HEK293T (cell line): ENCODE results near the gene RNF150.

ENCODE experiments used
- CTCF ChIA-PET: fragments of 350-600 bp; formaldehyde crosslinking; extraction: SDS; loops from one replicate; lab custom pipeline; 2021; ENCODE audit warnings: antibody characterized with exemption, inconsistent platforms; lab: Yijun Ruan, JAX
- POLR2A ChIA-PET: fragments of 350-600 bp; formaldehyde crosslinking; extraction: SDS; loops from one replicate; lab custom pipeline; 2020; ENCODE audit warnings: antibody characterized with exemption, inconsistent platforms; lab: Yijun Ruan, JAX
- DNase-seq: peaks from one replicate; pipeline ENCODE4 v3.0.0; 2012; ENCODE audit warnings: mixed read lengths; ENCODE audit errors: extremely low spot score
- ARNT ChIP-seq: fragments of 450-650 bp; IDR thresholded peaks from 2 replicates; pipeline ENCODE4 v1.6.1; 2017; ENCODE audit warnings: mild to moderate bottlenecking
- BHLHE40 ChIP-seq: fragments of 450-650 bp; IDR thresholded peaks from 2 replicates; pipeline ENCODE4 v1.6.1; 2016; ENCODE audit warnings: mild to moderate bottlenecking, moderate library complexity, borderline replicate concordance
- CTBP1 ChIP-seq: fragments of 450-650 bp; IDR thresholded peaks from 2 replicates; pipeline ENCODE4 v1.6.1; 2016; ENCODE audit warnings: borderline replicate concordance
- ELF4 ChIP-seq: fragments of 450-650 bp; IDR thresholded peaks from 2 replicates; pipeline ENCODE4 v1.6.1; 2017; ENCODE audit warnings: antibody characterized with exemption
- FOXA1 ChIP-seq: fragments of 450-650 bp; IDR thresholded peaks from 2 replicates; pipeline ENCODE4 v1.6.1; 2016; ENCODE audit warnings: mild to moderate bottlenecking
- FOXK2 ChIP-seq: fragments of 450-650 bp; IDR thresholded peaks from 2 replicates; pipeline ENCODE4 v1.6.1; 2016; ENCODE audit warnings: mild to moderate bottlenecking
- FOXM1 ChIP-seq: fragments of 450-650 bp; IDR thresholded peaks from 2 replicates; pipeline ENCODE4 v1.6.1; 2017; ENCODE audit warnings: mild to moderate bottlenecking, borderline replicate concordance
- HDGF ChIP-seq: fragments of 450-650 bp; IDR thresholded peaks from 2 replicates; pipeline ENCODE4 v1.6.1; 2017; ENCODE audit warnings: antibody characterized with exemption, borderline replicate concordance
- L3MBTL2 ChIP-seq: fragments of 450-650 bp; conservative IDR thresholded peaks from 2 replicates; pipeline ENCODE4 v1.6.1; 2016; ENCODE audit warnings: mild to moderate bottlenecking
- LEF1 ChIP-seq: fragments of 450-650 bp; IDR thresholded peaks from 2 replicates; pipeline ENCODE4 v1.6.1; 2017; ENCODE audit warnings: mild to moderate bottlenecking, borderline replicate concordance
- NFRKB ChIP-seq: fragments of 450-650 bp; IDR thresholded peaks from 2 replicates; pipeline ENCODE4 v1.6.1; 2016; ENCODE audit warnings: mild to moderate bottlenecking, moderate library complexity
- PKNOX1 ChIP-seq: fragments of 450-650 bp; IDR thresholded peaks from 2 replicates; pipeline ENCODE4 v1.6.1; 2016
- SP1 ChIP-seq: fragments of 450-650 bp; IDR thresholded peaks from 2 replicates; pipeline ENCODE4 v1.6.1; 2017
- SUZ12 ChIP-seq: fragments of 450-650 bp; IDR thresholded peaks from 2 replicates; pipeline ENCODE4 v1.6.1; 2016; ENCODE audit warnings: mild to moderate bottlenecking
- TARDBP ChIP-seq: fragments of 450-650 bp; IDR thresholded peaks from 2 replicates; pipeline ENCODE4 v1.6.1; 2016
- ZNF384 ChIP-seq: fragments of 450-650 bp; IDR thresholded peaks from 2 replicates; pipeline ENCODE4 v1.6.1; 2016

The RNF150 gene

GRCh38 chr4:141047228-141047884, 85.9 kb downstream of the RNF150 start:
- DNase-seq, result no peak
- POLR2A ChIA-PET, result no interaction called here
- TF ChIP-seq SUZ12, result no peak
- TF ChIP-seq ARNT, result no peak
- no peak for TF ChIP-seq NFRKB
- TF ChIP-seq CTBP1, result no peak
- no peak for TF ChIP-seq FOXA1
- no peak for TF ChIP-seq HDGF
- TF ChIP-seq SP1, result no peak
- TF ChIP-seq PKNOX1, result no peak
- TF ChIP-seq TARDBP, result no peak
- TF ChIP-seq LEF1, result no peak
- TF ChIP-seq FOXM1, result no peak
- no peak for TF ChIP-seq ELF4
- CTCF ChIA-PET, result no interaction called here

GRCh38 chr4:141046255-141046654, 87.0 kb downstream of the RNF150 start:
- ChIA-PET POLR2A (no interaction called here), CTCF (interaction anchor here (1.2 kb wide), 1 partner anchor 87 kb away, joined by 3 read pairs; the partner anchor contains the start of gene RNF150)
- TF ChIP-seq ZNF384, result no peak
- TF ChIP-seq HDGF, result no peak
- TF ChIP-seq FOXK2, result no peak
- TF ChIP-seq SP1, result no peak
- TF ChIP-seq NFRKB, result no peak
- no peak for TF ChIP-seq FOXA1
- TF ChIP-seq SUZ12, result no peak
- TF ChIP-seq ELF4, result no peak
- no peak for TF ChIP-seq TARDBP
- no peak for TF ChIP-seq FOXM1
- no peak for TF ChIP-seq LEF1
- no peak for TF ChIP-seq CTBP1
- DNase-seq, result no peak

- TF ChIP-seq ARNT (no peak), LEF1 (no peak), FOXM1 (no peak), ELF4 (no peak), SP1 (no peak), FOXA1 (no peak), HDGF (no peak), PKNOX1 (no peak), CTBP1 (no peak), TARDBP (no peak), ZNF384 (no peak), SUZ12 (no peak), L3MBTL2 (no peak), FOXK2 (no peak), NFRKB (no peak), BHLHE40 (no peak)
- POLR2A ChIA-PET, result no interaction called here
- CTCF ChIA-PET, result interaction anchor here (1.2 kb wide), 1 partner anchor 87 kb away, joined by 3 read pairs; the partner anchor contains the start of gene RNF150
- no peak for DNase-seq
Measured at GRCh38 chr4:141045848-141046247, 87.4 kb downstream of the RNF150 start.

- DNase-seq, result peak; percentile 40
- ChIA-PET POLR2A (no interaction called here), CTCF (no interaction called here)
- TF ChIP-seq CTBP1 (peak; percentile 99), PKNOX1 (peak; percentile 95), FOXK2 (peak; percentile 94), SUZ12 (no peak), ZNF384 (peak; percentile 81), FOXA1 (peak; percentile 89), ELF4 (no peak), ARNT (peak; percentile 95)
Measured at GRCh38 chr4:141041021-141041476, 92.2 kb downstream of the RNF150 start.

GRCh38 chr4:141039156-141039555, 94.1 kb downstream of the RNF150 start:
- ChIA-PET CTCF (no interaction called here), POLR2A (interaction anchor here (0.7 kb wide), 1 partner anchor 94 kb away, joined by 3 read pairs; the partner anchor contains the start of gene RNF150)
- no peak for TF ChIP-seq SP1
- TF ChIP-seq ARNT, result no peak
- no peak for TF ChIP-seq FOXK2
- DNase-seq, result no peak

GRCh38 chr4:141038428-141038827, 94.8 kb downstream of the RNF150 start:
- ChIA-PET POLR2A (no interaction called here), CTCF (no interaction called here)
- TF ChIP-seq TARDBP (no peak), SUZ12 (no peak), ZNF384 (no peak), SP1 (no peak), BHLHE40 (no peak), ARNT (no peak), FOXK2 (no peak), FOXM1 (no peak), L3MBTL2 (no peak), CTBP1 (no peak), LEF1 (no peak)
- no peak for DNase-seq
